Activated CD8-positive, alpha-beta memory T cell treated with anti-CD3 and anti-CD28 coated beads for 4 hours (primary cell): Measurements from ENCODE around the gene CCDC47.

ENCODE experiments used
- DNase-seq, 2 donors: peaks; one replicate each; pipeline ENCODE4 v3.0.0-alpha.2; 2020; ENCODE audit warnings: low read depth in 2 of 2

Gene CCDC47

GRCh38 chr17:63698381-63698885 is 75.0 kb downstream of the CCDC47 start:
- DNase-seq: no peak

- peak in 1 of 2 donors; percentile 63 for DNase-seq
These were observed 75.8 kb downstream of the CCDC47 start for GRCh38 chr17:63697341-63698286.

GRCh38 chr17:63696381-63696961 is 76.9 kb downstream of the CCDC47 start:
- no peak for DNase-seq

GRCh38 chr17:63695889-63696288 is 77.5 kb downstream of the CCDC47 start:
- DNase-seq: no peak
